WI38 (cell line): ENCODE results near the gene B9D1.
A peak's percentile ranks its signal among the peaks of the same experiment; 100 is the strongest.

Experiments
- H3K4me3 ChIP-seq: 2 replicates; pipeline ENCODE4 v1.5.1; 2011; ENCODE audit warnings: low read depth, mild to moderate bottlenecking, control low read depth, low read length
- TF ChIP-seq, protein P1 (sequence below): IDR thresholded peaks from 2 replicates; pipeline ENCODE4 v1.5.1; 2012; ENCODE audit warnings: low read depth, mild to moderate bottlenecking, control low read depth, low read length

The B9D1 gene

DNA sequence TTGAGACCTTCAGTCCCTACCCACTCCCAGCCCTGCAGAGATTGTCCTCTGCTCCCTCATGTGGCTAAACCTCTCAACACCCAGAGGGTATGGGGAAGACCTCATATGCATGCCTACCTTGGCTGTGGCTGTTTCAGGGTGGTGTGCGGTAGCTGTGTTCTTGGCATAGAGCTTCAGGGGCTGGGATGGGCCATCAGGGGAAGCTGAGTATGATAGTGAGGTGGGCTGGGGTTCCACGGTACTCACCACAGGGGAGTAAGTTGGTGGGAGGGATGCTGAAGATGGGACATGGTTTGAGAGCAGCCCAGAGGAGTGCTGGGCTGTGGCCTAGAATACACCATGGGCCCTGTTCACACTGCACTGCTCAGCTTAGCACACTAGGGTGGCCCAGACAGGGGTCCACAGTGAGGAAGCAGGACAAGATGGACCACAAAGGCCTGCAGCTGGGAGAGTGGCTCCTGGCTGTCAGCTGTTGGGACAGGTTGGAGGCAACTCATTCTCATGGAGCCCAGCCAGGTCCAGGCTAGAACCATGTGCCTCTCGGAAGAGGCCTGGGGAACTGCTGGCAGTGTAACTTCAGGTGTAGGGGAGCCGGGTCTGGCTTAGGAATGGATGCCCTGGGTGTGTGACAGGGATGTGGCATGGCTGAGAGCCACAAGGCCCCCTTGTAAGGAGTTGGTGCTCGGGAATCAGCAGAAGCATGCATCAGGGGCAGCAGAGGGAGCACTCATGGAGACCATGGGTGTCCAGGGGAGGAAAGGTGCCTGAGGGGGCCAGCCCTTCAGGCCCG is 21.4 kb upstream of the B9D1 start:
- TF ChIP-seq, protein P1, sequence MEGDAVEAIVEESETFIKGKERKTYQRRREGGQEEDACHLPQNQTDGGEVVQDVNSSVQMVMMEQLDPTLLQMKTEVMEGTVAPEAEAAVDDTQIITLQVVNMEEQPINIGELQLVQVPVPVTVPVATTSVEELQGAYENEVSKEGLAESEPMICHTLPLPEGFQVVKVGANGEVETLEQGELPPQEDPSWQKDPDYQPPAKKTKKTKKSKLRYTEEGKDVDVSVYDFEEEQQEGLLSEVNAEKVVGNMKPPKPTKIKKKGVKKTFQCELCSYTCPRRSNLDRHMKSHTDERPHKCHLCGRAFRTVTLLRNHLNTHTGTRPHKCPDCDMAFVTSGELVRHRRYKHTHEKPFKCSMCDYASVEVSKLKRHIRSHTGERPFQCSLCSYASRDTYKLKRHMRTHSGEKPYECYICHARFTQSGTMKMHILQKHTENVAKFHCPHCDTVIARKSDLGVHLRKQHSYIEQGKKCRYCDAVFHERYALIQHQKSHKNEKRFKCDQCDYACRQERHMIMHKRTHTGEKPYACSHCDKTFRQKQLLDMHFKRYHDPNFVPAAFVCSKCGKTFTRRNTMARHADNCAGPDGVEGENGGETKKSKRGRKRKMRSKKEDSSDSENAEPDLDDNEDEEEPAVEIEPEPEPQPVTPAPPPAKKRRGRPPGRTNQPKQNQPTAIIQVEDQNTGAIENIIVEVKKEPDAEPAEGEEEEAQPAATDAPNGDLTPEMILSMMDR = no peak
- H3K4me3 ChIP-seq = no peak overlapping the region

DNA sequence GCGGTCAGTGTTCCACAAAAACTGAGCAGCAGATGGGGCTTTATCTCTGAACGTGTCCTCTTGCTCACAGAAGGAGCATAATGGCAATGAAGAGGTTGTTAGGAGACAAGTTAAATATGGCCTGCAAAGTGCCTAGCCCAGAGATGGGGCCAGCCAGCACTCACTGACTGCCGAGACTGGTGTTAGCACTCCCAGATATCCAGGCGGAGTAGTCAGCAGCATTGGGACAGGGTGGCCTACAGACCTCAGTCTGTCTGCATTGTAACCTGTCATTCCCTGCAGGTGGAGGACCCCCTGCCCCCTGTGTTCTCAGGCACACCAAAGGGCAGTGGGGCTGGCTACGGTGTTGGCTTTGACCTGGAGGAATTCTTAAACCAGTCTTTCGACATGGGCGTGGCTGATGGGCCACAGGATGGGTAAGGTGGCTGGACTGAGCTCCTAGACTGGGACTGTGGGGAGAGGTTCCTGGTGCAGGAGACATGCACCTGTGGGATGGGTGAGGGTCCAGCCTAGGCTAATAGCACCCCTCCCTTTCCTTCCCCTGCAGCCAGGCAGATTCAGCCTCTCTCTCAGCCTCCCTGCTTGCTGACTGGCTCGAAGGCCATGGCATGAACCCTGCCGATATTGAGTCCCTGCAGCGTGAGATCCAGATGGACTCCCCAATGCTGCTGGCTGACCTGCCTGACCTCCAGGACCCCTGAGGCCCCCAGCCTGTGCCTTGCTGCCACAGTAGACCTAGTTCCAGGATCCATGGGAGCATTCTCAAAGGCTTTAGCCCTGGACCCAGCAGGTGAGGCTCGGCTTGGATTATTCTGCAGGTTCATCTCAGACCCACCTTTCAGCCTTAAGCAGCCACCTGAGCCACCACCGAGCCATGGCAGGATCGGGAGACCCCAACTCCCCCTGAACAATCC is 20.3 kb upstream of the B9D1 start:
- TF ChIP-seq, protein P1 = no peak
- H3K4me3 ChIP-seq = no peak overlapping the region

DNA sequence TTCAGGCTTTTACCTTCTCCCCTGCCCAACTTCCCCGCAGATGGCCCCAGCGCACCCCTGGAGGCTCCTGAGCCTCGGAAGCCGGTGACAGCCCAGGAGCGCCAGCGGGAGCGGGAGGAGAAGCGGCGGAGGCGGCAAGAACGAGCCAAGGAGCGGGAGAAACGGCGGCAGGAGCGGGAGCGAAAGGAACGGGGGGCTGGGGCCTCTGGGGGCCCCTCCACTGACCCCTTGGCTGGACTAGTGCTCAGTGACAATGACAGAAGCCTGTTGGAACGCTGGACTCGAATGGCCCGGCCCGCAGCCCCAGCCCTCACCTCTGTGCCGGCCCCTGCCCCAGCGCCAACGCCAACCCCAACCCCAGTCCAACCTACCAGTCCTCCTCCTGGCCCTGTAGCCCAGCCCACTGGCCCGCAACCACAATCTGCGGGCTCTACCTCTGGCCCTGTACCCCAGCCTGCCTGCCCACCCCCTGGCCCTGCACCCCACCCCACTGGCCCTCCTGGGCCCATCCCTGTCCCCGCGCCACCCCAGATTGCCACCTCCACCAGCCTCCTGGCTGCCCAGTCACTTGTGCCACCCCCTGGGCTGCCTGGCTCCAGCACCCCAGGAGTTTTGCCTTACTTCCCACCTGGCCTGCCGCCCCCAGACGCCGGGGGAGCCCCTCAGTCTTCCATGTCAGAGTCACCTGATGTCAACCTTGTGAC is 19.4 kb upstream of the B9D1 start:
- no peak overlapping the region for H3K4me3 ChIP-seq
- TF ChIP-seq, protein P1 = no peak

DNA sequence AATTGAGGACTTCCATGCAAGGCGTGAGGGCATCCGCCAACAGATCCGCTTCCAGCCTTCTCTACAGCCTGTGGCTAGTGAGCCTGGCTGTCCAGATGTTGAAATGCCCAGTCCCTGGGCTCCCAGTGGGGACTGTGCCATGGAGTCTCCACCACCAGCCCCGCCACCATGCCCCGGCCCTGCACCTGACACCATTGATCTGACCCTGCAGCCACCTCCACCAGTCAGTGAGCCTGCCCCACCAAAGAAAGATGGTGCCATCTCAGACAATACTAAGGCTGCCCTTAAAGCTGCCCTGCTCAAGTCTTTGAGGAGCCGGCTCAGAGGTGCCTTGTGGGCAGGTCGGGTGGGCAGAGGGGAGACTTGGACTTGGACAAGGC is 18.8 kb upstream of the B9D1 start:
- TF ChIP-seq, protein P1 = no peak
- no peak overlapping the region for H3K4me3 ChIP-seq

DNA sequence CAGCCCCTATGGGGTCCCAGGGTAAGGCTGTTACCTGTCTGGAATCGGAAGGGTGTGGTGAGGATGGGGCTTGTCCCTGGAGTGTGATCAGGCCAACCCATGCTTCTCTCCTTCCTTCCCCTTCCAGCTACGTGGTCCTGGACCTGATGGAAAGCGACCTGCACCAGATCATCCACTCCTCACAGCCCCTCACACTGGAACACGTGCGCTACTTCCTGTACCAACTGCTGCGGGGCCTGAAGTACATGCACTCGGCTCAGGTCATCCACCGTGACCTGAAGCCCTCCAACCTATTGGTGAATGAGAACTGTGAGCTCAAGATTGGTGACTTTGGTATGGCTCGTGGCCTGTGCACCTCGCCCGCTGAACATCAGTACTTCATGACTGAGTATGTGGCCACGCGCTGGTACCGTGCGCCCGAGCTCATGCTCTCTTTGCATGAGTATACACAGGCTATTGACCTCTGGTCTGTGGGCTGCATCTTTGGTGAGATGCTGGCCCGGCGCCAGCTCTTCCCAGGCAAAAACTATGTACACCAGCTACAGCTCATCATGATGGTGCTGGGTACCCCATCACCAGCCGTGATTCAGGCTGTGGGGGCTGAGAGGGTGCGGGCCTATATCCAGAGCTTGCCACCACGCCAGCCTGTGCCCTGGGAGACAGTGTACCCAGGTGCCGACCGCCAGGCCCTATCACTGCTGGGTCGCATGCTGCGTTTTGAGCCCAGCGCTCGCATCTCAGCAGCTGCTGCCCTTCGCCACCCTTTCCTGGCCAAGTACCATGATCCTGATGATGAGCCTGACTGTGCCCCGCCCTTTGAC is 18.2 kb upstream of the B9D1 start:
- TF ChIP-seq, protein P1 = no peak

DNA sequence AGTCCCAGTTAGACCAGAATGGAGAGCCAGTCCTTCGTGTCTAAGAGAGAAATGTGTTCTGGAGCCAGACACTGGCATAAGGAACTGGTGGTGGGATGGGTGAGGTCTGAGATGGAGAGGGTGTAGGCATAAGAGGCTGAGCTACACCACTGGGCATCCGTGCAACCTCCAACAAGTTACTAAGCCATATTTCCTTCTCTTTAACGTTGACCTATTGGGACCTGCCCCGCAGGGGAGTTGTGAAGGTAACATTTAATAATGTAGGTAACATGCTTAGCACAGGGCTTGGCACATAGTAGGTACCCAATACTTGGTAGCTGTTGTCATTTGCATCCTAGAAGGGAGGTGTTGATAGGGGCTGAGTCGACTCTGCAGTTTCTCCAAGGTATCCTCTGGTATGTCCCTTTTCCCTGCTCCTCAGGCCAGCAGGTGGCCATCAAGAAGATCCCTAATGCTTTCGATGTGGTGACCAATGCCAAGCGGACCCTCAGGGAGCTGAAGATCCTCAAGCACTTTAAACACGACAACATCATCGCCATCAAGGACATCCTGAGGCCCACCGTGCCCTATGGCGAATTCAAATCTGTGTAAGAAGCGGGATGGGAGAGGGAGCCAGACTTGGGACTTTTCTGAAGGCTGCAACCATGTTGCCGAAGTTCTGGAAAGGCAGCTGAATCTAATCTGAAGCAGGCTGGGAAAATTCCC is 17.0 kb upstream of the B9D1 start:
- TF ChIP-seq, protein P1 = no peak
- peak overlapping the region; percentile 85 for H3K4me3 ChIP-seq

More for the DNA sequence above, 18.2 kb upstream of the B9D1 start:
- H3K4me3 ChIP-seq = no peak overlapping the region
